HUES48 (cell line): ENCODE results near the gene TFAP2D.

ENCODE experiments used
- H3K27ac ChIP-seq: one replicate; pipeline ENCODE4 v1.7.0; 2013; ENCODE audit warnings: low read depth, low read length, inconsistent platforms
- H3K27me3 ChIP-seq: 2 replicates; pipeline ENCODE4 v1.6.1; 2013; ENCODE audit warnings: mild to moderate bottlenecking, low read length; ENCODE audit not compliant: control insufficient read depth, insufficient read depth
- H3K36me3 ChIP-seq: 2 replicates; pipeline ENCODE4 v1.6.1; 2013; ENCODE audit warnings: low read length; ENCODE audit not compliant: control insufficient read depth, insufficient read depth
- H3K4me1 ChIP-seq: 2 replicates; pipeline ENCODE4 v1.6.1; 2013; ENCODE audit warnings: mild to moderate bottlenecking, low read length; ENCODE audit not compliant: control insufficient read depth, insufficient read depth
- H3K4me3 ChIP-seq: 2 replicates; pipeline ENCODE4 v1.5.1; 2013; ENCODE audit warnings: mild to moderate bottlenecking, low read depth, low read length
- H3K9ac ChIP-seq: 2 replicates; pipeline ENCODE4 v1.6.1; 2013; ENCODE audit warnings: mild to moderate bottlenecking, low read depth, low read length, moderate library complexity
- H3K9me3 ChIP-seq: 2 replicates; pipeline ENCODE4 v1.6.1; 2013; ENCODE audit warnings: low read length; ENCODE audit not compliant: control insufficient read depth, insufficient read depth

The TFAP2D gene

GRCh38 chr6:50819466-50819903 lies 106.2 kb downstream of the TFAP2D start:
- Histone ChIP-seq H3K9me3 (no peaks in the 10 kb centered on the region), H3K4me3 (peak overlapping the region; percentile 40; the same call in 1 of the 2 replicates), H3K27me3 (peaks cover 100% of the 10 kb centered on the region), H3K36me3 (no peaks in the 10 kb centered on the region), H3K4me1 (peaks cover 46% of the 10 kb centered on the region), H3K9ac (no peak overlapping the region), H3K27ac (no peak overlapping the region)

DNA sequence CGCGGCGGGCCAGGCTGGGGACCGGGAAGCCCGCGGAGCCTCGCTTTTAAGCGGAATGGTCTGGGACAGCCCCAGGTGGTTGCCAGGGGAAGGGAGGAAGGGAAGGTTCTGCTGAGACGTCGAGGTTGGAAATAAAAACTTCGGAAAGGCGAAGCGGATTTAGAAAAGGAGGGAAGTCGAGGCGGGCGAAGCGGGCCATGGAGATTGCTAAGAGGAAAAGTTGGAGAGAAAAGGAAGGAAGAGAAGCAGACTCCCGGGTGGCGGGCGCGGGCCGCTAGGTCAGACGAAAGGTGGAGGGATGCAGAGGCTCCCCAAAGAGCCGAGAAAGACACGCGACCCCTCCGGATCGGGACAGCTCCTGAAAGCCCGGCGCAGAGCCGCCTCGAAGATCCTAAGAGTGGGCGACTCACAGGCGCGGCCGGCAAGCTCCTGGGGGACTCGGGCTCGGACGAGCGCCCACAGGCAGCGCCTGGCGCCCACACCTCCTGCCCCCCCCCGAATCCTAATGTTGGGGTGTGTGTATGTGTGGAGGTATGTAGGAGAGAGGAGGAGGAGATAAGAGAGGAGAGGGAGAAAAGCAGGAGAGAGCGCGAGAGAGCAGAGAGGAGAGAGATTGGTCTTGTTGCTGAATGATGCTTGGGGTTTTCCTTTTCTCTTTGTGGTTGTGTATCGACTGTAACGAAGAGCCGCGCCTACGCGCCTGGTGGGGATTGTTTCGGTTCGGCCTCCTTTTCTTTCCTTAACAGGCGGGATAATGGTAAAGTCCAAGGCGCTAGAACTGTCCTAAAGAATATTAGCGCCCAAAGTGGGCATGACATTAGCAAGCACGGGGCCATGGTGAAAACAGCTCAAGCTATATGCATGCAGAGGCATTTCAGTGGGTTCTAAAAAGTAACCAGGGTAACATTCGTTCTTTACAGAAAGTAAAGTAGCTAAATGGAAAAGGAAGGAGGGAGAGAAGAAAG lies 106.9 kb downstream of the TFAP2D start:
- Histone ChIP-seq H3K4me1 (peaks cover 53% of the 10 kb centered on the region), H3K9me3 (no peaks in the 10 kb centered on the region), H3K36me3 (no peaks in the 10 kb centered on the region), H3K27ac (no peak overlapping the region), H3K27me3 (peaks cover 100% of the 10 kb centered on the region), H3K4me3 (peak overlapping the region; percentile 40), H3K9ac (no peak overlapping the region)

GRCh38 chr6:50820869-50821264 lies 107.5 kb downstream of the TFAP2D start:
- peaks cover 100% of the 10 kb centered on the region for H3K27me3 ChIP-seq
- H3K36me3 ChIP-seq, result no peaks in the 10 kb centered on the region
- H3K27ac ChIP-seq, result no peak overlapping the region
- no peak overlapping the region for H3K4me3 ChIP-seq
- H3K9ac ChIP-seq, result no peak overlapping the region
- H3K4me1 ChIP-seq, result peaks cover 60% of the 10 kb centered on the region
- no peaks in the 10 kb centered on the region for H3K9me3 ChIP-seq

DNA sequence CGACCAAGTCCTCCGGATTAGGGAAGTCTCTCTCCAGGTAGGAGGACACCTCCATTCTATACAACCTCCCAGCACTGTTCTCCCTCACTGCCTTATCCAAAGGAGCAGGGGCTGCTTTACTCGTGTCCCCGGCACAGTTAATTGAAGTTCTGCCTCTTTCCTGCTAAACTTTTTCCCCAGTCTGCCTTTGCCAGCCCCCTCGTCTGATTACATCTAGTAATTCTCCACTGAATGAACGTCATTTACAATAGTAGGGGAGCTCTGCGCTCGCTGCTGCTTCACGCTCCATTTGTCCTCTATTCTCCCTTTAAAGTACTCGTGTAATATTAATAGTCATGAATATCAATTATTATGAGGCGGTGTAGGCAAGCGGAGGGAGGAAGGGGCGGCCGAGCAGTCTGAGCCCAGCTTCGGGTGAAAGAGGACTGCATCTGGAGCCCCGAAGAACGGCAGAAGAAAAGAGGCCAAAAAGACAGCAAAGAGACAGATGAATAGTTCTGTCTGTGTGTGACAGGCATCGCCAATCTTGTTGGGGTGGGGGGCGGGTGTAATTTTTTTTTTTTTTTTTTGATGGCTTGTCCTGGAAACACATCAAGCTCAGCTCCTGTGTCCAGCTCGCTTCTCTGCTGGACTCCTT lies 108.2 kb downstream of the TFAP2D start:
- Histone ChIP-seq H3K27me3 (peaks cover 100% of the 10 kb centered on the region), H3K4me1 (peaks cover 67% of the 10 kb centered on the region), H3K9ac (no peak overlapping the region), H3K27ac (no peak overlapping the region), H3K4me3 (no peak overlapping the region), H3K9me3 (no peaks in the 10 kb centered on the region), H3K36me3 (no peaks in the 10 kb centered on the region)

DNA sequence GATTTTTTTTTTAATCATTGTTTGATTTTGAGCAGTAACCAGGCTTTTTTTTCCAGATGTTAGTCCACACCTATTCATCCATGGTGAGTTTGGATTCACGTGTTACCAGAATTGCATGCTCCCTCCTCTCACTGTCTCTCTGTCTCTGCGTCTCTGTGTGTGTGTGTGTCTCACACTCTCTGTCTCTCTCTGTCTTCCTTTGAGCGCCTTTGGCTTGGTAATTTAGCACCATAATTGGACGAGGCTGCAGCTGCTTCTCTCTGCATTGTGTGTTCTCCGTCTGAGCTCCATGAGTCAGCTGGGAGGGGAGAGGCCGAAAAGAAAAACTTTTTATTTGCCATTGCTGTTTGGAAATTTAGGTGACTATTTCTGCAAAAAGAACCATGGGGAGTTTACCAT lies 108.8 kb downstream of the TFAP2D start:
- peaks cover 72% of the 10 kb centered on the region for H3K4me1 ChIP-seq
- H3K9ac ChIP-seq, result no peak overlapping the region
- H3K27ac ChIP-seq, result no peak overlapping the region
- H3K4me3 ChIP-seq, result no peak overlapping the region
- H3K9me3 ChIP-seq, result no peaks in the 10 kb centered on the region
- H3K36me3 ChIP-seq, result no peaks in the 10 kb centered on the region
- H3K27me3 ChIP-seq, result peaks cover 100% of the 10 kb centered on the region
